Measurements from ENCODE around the gene CCT8L2.
"Not testable (repeated sequence)": the region's sequence is repeated elsewhere in the genome, so short reads cannot be mapped to it uniquely, and the experiment has no call there.

The CCT8L2 gene

DNA sequence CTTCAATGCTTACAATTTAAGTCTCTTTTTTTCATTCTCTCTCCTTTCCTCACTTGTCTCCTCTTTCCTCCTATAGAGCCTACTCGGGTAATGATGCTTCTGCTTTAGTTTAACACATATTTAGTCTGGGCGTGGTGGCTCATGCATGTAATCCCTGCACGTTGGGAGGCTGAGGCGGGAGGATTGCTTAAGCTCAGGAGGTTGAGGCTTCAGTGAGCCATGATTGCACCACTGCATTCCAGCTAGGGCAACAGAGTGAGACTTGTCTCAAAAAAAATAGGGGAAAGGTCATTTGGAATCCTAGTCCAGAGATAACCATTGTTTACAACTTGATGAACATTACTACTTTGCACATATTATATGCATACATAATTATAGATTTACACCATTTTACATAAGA, 1.4 kb upstream of the CCT8L2 start:
- DNase-seq (ENCODE audit: low read depth, low spot score): no peak

DNA sequence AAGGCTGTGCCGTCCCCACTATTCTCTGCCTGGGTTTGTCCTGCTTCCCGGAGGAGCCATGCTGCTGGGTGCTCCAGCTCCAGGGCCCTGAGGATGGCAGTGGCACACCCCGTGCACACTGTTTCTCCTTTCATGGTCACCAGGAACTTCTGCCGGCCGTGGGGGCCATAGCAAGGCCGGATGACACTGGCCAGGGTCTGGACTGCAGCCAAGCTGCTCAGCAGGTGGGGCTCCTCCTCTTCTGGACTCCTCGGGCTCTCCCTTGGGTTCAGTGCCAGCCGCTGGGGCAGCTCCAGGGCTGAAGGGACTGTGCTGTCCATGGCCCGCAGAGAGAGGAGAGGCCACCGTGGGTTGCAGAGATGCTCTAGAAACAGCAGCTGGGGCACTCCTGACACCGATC, 379 bp downstream of the CCT8L2 start:
- DNase-seq (ENCODE audit: low read depth, low spot score): not testable (repeated sequence)

DNA sequence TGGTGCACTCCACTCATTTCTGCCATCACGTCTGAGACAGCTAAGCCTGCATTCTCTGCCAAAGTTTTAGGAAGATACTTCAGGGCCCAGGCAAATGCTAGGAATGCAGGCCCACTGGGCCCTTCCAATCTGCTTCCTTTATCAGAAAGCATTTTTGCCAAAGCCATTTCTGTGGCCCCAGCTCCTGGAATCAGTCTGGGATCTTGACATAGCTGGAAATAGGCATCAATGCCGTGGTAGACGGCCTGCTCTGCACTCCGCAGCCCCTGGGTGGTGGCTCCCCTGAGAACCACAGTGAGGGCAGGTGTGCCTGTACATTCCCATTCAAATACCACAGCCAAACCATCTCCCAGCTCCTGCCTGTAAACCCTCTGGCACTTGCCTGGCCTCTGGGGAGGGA, 1.5 kb downstream of the CCT8L2 start:
- DNase-seq (ENCODE audit: low read depth, low spot score): not testable (repeated sequence)

DNA sequence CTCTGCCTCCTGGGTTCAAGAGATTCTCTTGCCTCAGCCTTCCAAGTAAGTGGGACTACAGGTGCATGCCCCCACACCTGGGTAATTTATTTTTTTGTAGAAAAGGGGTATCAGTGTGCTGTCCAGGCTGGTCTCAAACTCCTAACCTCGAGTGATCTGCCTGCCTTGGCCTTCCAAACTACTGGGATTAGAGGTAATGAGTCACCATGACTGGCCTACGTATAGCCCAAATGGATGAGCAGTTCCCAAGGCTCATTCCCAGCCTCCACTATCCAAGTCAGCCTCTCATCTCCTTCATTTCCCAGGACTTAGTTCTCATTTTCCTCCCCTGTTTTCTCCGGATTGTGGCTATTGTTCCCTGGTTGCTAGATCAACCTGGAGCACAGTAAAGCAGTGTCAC, 5.6 kb downstream of the CCT8L2 start:
- DNase-seq (ENCODE audit: low read depth, low spot score): no peak

DNA sequence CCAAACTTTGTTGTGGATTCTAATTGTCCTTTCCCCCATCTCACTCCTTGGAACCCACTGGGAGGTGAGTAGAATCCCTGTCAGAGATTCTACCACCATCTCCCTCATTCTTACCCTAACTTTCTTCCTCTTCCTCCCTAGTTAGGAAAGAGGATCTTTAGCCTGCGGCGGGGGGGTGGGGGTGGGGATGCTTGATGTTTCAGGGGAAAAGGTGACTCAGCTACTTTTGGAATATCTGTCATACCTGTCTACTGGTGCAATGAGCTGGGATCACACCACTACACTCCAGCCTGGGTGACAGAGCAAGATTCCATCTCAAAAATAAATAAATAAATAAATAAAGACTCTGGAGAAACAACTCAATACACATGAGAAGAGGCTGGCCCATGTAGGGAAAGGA, 6.4 kb downstream of the CCT8L2 start:
- no peak for DNase-seq (ENCODE audit: low read depth, low spot score)

DNA sequence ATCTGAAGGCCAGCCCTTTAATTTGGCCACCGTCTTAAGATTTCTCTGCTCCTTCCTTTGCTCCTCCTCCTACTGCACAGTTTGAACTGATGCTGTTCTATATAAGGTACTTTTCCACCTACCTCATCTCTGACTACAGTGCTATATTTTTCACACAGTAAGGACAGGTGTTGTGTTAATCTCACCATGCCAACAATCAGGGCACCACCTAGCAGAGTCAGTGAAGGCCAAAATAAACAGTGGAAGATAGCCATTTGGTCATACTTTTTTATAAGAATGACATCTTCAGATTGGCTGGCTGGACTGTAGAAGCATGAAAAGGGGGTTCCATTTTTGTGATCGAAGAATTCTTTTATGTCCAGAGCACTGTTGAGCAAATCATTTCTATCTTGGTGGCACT, 11.7 kb downstream of the CCT8L2 start:
- not testable (repeated sequence) for DNase-seq (ENCODE audit: low read depth, low spot score)

DNA sequence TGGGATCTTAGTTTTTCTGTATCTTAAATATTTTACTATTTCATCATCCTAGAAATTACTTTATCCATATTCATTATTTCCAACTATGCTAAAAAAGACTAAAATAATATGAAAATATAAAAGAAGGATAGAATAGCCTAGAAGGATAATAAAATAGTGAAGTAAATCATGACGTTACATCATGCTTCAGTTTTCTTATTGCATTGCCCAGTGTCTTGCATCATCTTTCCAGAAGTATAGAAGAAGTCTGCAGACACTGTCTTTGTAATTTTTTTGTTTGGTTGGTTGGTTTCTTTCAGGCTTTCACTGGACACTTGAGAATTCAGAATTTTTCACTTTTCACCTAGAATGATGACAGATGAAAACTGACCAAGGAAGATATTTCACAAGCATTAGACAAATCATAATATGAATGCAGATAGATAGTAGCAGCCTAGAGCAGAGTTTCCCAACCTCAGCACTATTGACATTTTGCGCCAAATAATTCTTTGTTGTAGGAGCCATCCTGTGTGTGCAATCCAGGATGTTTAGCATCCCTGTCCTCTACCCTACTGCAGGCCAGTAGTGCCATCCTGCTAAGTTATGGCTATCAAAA, 23.3 kb downstream of the CCT8L2 start:
- not testable (repeated sequence) for DNase-seq (ENCODE audit: low read depth, low spot score)

DNA sequence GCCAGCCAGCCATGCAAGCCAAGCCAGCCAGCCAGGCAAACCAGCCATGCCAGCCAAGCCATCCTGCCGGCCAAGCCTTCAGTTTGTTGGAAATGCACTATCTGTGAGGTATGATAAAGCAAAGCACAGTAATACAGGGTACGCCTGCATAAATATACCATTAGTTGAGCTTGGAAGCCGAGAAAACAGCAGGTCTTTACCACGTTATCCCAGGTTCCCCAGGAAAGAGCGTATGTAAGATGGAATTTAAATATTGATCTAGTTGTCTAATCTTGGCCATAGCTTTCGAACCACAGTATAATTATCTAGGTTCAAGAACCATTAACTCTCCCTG, 24.2 kb downstream of the CCT8L2 start:
- no peak for DNase-seq (ENCODE audit: low read depth, low spot score)

DNA sequence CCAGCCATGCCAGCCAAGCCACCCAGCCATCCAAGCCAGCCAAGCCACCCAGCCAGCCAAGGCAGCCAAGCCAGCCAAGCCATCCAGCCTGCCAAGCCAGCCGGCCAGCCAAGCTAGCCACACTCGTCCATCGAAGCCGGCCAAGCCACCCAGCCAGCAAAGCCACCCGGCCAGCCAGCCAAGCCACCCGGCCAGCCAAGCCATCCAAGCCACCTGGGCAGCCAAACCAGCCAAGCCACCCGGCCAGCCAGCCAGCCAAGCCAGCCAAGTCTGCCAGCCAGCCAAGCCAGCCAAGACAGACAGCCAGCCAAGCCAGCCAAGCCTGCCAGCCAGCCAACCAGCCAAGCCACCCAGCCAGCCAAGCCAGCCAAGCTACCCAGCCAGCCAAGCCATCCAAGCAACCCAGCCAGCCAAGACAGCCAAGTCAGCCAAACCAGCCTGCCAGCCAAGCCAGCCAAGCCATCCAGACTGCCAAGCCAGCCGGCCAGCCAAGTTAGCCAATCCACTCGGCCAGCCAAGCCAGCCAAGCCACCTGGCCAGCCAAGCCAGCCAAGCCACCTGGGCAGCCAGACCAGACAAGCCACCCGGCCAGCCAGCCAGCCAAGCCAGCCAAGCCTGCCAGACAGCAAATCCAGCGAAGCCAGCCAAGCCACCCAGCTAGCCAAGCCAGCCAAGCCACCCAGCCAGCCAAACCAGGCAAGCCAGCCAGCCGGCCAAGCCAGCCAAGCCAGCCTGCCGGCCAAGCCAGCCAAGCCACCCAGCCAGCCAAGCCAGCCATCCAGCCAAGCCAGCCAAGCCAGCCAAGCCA, 24.8 kb downstream of the CCT8L2 start:
- DNase-seq (ENCODE audit: low read depth, low spot score): not testable (repeated sequence)

DNA sequence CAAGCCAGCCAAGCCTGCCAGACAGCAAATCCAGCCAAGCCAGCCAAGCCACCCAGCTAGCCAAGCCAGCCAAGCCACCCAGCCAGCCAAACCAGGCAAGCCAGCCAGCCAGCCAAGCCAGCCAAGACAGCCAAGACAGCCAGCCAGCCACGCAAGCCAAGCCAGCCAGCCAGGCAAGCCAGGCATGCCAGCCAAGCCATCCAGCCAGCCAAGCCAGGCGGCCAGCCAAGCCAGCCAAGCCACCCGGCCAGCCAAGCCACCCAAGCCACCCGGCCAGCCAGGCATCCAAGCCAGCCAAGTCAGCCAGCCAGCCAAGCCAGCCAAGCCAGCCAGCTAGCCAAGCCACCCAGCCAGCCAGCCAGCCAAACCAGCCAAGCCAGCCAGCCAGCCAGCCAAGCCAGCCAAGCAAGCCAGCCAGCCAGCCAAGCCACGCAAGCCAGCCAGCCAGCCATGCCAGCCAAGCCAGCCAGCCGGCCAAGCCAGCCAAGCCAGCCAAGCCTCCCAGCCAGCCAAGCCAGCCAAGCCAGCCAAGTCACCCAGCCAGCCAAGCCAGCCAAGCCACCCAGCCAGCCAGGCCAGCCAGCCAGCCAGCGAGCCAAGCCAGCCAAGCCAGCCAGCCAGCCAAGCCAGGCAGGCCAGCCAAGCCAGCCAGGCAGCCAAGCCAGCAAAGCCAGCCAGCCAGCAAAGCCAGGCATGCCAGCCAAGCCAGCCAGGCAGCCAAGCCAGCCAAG, 26.0 kb downstream of the CCT8L2 start:
- DNase-seq (ENCODE audit: low read depth, low spot score): not testable (repeated sequence)

DNA sequence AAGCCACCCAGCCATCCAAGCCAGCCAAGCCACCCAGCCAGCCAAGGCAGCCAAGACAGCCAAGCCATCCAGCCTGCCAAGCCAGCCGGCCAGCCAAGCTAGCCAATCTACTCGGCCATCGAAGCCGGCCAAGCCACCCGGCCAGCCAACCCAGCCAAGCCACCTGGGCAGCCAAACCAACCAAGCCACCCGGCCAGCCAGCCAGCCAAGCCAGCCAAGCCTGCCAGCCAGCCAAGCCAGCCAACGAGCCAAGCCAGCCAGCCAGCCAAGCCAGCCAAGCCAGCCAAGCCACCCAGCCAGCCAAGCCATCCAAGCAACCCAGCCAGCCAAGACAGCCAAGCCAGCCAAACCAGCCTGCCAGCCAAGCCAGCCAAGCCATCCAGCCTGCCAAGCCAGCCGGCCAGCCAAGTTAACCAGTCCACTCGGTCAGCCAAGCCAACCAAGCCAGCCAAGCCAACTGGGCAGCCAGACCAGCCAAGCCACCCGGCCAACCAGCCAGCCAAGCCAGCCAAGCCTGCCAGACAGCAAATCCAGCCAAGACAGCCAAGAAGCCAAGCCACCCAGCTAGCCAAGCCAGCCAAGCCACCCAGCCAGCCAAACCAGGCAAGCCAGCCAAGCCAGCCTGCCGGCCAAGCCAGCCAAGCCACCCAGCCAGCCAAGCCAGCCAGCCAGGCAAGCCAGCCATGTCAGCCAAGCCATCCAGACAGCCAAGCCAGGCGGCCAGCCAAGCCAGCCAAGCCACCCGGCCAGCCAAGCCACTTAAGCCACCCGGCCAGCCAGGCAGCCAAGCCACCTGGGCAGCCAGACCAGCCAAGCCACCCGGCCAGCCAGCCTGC, 26.8 kb downstream of the CCT8L2 start:
- not testable (repeated sequence) for DNase-seq (ENCODE audit: low read depth, low spot score)

DNA sequence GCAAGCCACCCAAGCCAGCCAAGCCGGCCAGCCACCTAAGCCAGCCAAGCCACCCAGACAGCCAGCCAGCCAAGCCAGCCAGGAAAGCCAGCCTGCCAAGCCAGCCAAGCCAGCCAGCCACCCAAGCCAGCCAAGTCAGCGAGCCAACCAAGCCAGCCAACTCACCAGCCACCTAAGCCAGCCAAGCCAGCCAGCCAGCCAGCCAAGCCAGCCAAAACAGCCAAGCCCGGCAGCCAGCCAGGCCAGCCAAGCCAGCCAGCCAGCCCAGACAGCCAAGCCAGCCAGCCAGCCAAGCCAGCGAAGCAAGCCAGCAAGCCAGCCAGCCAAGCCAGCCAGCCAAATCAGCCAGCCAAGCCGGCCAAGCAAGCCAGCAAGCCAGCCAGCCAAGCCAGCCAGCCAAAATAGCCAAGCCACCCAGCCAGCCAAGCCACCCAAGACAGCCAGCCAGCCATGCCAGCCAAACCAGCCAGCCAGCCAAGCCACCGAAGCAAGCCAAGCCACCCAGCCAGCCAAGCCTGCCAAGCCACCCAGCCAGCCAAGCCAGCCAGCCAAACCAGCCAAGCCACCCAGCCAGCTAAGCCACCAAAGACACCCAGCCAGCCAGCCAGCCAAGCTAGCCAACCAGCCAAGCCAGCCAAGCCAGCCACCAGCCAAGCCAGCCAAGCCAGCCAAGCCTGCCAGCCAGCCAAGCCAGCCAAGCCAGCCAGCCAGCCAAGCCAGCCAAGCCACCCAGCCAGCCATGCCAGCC, 27.6 kb downstream of the CCT8L2 start:
- DNase-seq (ENCODE audit: low read depth, low spot score): not testable (repeated sequence)

DNA sequence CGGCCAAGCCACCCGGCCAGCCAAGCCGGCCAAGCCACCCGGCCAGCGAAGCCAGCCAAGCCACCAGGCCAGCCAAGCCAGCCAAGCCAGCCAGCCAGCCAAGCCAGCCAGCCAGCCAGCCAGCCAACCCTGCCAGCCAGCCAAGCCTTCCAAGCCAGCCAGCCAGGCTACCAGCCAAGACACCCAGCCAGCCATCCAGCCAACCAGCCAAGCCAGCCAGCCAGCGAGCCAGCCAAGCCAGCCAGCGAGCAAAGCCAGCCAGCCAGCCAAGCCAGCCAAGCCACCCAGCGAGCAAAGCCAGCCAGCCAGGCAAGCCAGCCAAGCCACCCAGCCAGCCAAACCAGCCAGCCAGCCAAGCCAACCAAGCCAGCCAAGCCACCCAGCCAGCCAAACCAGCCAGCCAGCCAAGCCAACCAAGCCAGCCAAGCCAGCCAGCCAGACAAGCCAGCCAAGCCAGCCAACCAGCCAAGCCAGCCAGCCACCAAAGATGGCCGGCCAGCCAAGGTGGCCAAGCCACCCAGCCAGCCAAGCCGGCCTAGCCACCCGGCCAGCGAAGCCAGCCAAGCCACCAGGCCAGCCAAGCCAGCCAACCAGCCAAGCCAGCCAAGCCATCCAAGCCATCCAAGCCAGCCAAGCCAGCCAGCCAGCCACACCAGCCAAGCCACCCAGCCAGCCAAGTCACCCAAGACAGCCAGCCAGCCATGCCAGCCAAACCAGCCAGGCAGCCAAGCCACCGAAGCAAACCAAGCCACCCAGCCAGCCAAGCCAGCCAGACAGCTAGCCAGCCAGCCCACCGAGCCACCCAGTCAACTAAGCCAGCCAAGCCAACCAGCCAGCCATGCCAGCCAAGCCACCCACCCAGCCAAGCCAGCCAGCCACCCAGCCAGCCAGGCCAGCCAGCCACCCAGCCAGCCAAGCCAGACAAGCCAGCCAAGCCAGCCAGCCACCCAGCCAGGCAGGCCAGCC, 28.8 kb downstream of the CCT8L2 start:
- no peak for DNase-seq (ENCODE audit: low read depth, low spot score)

DNA sequence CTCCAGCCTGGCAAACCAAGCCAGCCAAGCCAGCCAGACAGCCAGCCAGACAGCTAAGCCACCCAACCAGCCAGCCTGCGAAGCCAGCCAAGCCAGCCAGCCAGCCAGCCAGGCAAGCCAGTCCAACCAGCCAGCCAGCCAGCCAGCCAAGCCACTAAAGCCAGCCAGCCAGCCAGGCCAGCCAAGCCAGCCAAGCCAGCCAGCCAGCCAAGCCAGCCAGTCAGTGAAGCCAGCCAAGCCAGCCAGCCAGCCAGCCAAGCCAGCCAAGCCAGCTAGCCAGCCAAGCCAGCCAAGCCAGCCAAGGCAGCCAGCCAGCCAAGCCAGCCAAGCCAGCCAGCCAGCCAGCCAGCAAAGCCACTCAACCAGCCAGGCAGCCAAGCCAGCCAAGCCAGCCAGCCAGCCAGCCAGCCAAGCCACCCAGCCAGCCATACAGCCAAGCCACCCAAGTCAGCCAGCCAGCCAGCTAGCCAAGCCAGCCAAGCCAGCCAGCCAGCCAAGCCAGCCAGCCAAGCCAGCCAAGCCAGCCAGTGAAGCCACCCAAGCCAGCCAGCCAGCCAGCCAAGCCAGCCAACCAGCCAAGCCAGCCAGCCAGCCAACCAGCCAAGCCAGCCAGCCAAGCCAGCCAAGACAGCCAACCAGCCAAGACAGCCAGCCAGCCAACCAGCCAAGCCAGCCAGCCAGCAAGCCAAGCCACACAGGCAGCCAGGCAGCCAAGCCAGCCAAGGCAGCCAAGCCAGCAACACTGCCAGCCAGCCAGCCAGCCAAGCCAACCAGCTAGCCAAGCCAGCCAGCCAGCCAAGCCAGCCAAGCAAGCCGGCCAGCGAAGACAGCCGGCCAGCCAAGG, 29.7 kb downstream of the CCT8L2 start:
- no peak for DNase-seq (ENCODE audit: low read depth, low spot score)

DNA sequence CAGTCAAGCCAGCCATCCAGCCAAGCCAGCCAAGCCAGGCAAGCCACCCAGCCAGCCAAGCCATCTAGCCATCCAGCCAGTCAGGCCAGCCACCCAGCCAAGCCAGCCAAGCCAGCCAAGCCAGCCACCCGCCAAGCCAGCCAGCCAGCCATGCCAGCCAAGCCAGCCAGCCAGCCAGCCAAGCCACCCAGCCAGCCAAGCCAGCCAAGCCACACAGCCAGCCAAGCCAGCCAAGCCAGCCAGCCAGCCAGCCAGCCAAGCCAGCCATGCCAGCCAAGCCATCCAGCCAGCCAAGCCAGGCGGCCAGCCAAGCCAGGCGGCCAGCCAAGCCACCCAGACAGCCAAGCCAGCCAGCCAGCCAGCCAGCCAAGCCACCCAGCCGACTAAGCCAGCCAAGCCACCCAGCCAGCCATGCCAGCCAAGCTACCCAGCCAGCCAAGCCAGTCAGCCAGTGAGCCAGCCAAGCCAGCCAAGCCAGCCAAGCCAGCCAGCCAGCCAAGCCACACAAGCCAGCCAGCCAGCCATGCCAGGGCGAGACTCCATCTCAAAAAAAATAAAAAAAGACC, 31.4 kb downstream of the CCT8L2 start:
- DNase-seq (ENCODE audit: low read depth, low spot score): not testable (repeated sequence)

DNA sequence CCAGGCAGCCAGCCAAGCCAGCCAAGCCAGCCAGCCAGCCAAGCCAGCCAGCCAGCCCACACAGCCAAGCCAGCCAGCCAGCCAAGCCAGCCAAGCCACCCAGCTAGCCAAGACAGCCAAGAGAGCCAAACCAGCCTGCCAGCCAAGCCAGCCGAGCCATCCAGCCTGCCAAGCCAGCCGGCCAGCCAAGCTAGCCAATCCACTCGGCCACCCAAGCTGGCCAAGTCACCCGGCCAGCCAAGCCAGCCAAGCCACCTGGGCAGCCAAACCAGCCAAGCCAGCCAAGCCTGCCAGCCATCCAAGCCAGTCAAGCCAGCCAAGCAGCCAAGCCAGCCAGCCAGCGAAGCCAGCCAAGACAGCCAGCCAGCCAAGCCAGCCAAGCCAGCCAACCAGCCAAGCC, 32.0 kb downstream of the CCT8L2 start:
- DNase-seq (ENCODE audit: low read depth, low spot score): not testable (repeated sequence)

DNA sequence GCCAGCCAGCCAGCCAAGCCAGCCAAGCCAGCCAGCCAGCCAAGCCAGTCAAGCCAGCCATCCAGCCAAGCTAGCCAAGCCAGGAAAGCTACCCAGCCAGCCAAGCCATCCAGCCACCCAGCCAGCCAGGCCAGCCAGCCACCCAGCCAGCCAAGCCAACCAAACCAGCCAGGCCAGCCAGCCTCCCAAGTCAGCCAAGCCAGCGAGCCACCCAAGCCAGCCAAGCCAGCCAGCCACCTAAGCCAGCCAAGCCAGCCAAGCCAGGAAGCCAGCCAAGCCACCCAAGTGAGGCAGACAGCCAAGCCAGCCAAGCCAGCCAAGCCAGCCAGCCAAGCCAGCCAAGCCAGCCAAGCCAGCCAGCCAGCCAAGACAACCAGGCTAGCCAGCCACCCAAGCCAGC, 32.6 kb downstream of the CCT8L2 start:
- not testable (repeated sequence) for DNase-seq (ENCODE audit: low read depth, low spot score)

DNA sequence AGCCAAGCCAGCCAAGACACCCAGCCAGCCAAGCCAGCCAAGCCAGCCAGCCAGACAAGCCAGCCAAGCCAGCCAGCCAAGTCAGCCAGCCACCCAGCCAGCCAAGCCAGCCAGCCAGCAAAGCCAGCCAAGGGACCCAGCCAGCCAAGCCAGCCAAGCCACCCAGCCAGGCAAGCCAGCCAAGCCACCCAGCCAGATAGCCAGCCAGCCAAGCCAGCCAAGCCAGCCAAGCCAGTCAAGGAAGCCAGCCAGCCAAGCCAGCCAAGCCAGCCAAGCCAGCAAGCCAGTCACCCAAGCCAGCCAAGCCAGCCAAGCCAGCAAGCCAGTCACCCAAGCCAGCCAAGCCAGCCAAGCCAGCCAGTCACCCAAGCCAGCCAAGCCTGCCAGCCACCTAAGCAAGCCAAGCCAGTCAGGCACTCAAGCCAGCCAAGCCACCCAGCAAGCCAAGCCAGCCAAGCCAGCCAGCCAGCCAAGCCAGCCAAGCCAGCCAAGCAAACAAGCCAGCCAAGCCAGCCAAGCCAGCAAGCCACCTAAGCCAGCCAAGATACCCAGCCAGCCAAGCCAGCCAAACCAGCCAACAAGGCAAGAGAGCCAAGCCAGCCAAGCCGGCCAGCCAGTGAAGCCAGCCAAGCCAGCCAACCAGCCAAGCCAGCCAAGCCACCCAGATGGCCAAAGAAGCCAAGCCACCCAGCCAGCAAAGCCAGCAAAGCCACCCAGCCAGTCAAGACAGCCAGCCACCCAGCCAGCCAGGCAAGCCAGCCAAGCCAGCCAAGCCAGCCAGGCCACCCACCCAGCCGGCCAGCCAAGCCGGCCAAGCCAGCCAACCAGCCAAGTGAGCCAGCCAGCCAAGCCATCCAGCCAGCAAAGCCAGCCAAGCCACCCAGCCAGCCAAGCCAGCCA, 33.3 kb downstream of the CCT8L2 start:
- DNase-seq (ENCODE audit: low read depth, low spot score): no peak
